WTC11 (cell line): ENCODE data around the gene AFF3. TPM values are rescaled to one million over a fixed set of nuclear protein-coding genes. Genes with fewer than 3 reads are reported as not detected.

Source experiments
- ATAC-seq: fragments of 200-7000 bp; cut with Tn5 transposase; 2 replicates; pipeline ENCODE4 v1.10.0; 2021; ENCODE audit warnings: mild to moderate bottlenecking, moderate library complexity
- CTCF ChIA-PET: fragments of 300-600 bp; sonication (Branson Sonifier 250); formaldehyde crosslinking; loops from one replicate; lab custom pipeline; 2021; ENCODE audit warnings: antibody characterized with exemption; lab: Charles Lee
- POLR2A ChIA-PET: fragments of 350-600 bp; sonication (Branson Sonifier 250); formaldehyde crosslinking; loops from one replicate; lab custom pipeline; 2021; ENCODE audit warnings: antibody characterized with exemption; lab: Charles Lee
- DNase-seq: peaks from one replicate; pipeline ENCODE4 v3.0.0; 2021; ENCODE audit warnings: low spot score
- H3K27ac Mint-ChIP-seq: 2 replicates; pipeline ENCODE4 v1.8.0; 2021; ENCODE audit warnings: mixed read lengths
- H3K27me3 Mint-ChIP-seq: 2 replicates; pipeline ENCODE4 v1.8.0; 2021; ENCODE audit warnings: low read depth, mild to moderate bottlenecking, moderate library complexity, mixed read lengths
- H3K36me3 Mint-ChIP-seq: 2 replicates; pipeline ENCODE4 v1.8.0; 2021; ENCODE audit warnings: mixed read lengths
- H3K4me1 Mint-ChIP-seq: 2 replicates; pipeline ENCODE4 v1.8.0; 2022; ENCODE audit warnings: mixed read lengths
- H3K4me3 Mint-ChIP-seq: 2 replicates; pipeline ENCODE4 v1.8.0; 2021; ENCODE audit warnings: mild to moderate bottlenecking, moderate library complexity, mixed read lengths
- H3K9me3 Mint-ChIP-seq: 2 replicates; pipeline ENCODE4 v1.8.0; 2021; ENCODE audit warnings: mixed read lengths
- ARID4B ChIP-seq: sonication (generic); formaldehyde crosslinking; IDR thresholded peaks from 2 replicates; pipeline ENCODE4 v1.8.0; 2023; ENCODE audit warnings: missing genetic modification reagents, mild to moderate bottlenecking, borderline replicate concordance
- ATF3 ChIP-seq: sonication (generic); formaldehyde crosslinking; conservative IDR thresholded peaks from 2 replicates; pipeline ENCODE4 v1.8.1; 2022; ENCODE audit warnings: mild to moderate bottlenecking, missing genetic modification reagents
- E2F4 ChIP-seq: sonication (generic); formaldehyde crosslinking; IDR thresholded peaks from 2 replicates; pipeline ENCODE4 v1.8.1; 2022; ENCODE audit warnings: low read depth, mild to moderate bottlenecking, moderate library complexity, missing genetic modification reagents, borderline replicate concordance
- GABPB1 ChIP-seq: sonication (generic); formaldehyde crosslinking; IDR thresholded peaks from 2 replicates; pipeline ENCODE4 v1.8.1; 2023; ENCODE audit warnings: mild to moderate bottlenecking, missing genetic modification reagents
- GRHL2 ChIP-seq: fragments of 250-450 bp; sonication (Bioruptor Pico); IDR thresholded peaks from 2 replicates; pipeline ENCODE4 v1.8.0; 2022; ENCODE audit warnings: mild to moderate bottlenecking, moderate library complexity; ENCODE audit not compliant: insufficient replicate concordance, severe bottlenecking
- MLX ChIP-seq: sonication (generic); formaldehyde crosslinking; IDR thresholded peaks from 2 replicates; pipeline ENCODE4 v1.8.1; 2023; ENCODE audit warnings: mild to moderate bottlenecking, missing genetic modification reagents, moderate library complexity
- NFYB ChIP-seq: sonication (generic); formaldehyde crosslinking; conservative IDR thresholded peaks from 2 replicates; pipeline ENCODE4 v1.8.0; 2022; ENCODE audit warnings: low read depth, missing genetic modification reagents
- NR2C2 ChIP-seq: sonication (generic); formaldehyde crosslinking; IDR thresholded peaks from 2 replicates; pipeline ENCODE4 v1.8.0; 2022; ENCODE audit warnings: mild to moderate bottlenecking, missing genetic modification reagents
- SP1 ChIP-seq: sonication (generic); formaldehyde crosslinking; conservative IDR thresholded peaks from 2 replicates; pipeline ENCODE4 v1.8.1; 2022; ENCODE audit warnings: missing genetic modification reagents
- TP53 ChIP-seq: sonication (generic); formaldehyde crosslinking; IDR thresholded peaks from 2 replicates; pipeline ENCODE4 v1.8.1; 2023; ENCODE audit warnings: mild to moderate bottlenecking, missing genetic modification reagents
- ZNF232 ChIP-seq: sonication (generic); formaldehyde crosslinking; IDR thresholded peaks from 2 replicates; pipeline ENCODE4 v1.8.0; 2022; ENCODE audit warnings: mild to moderate bottlenecking, missing genetic modification reagents
- ZNF281 ChIP-seq: sonication (generic); formaldehyde crosslinking; IDR thresholded peaks from 2 replicates; pipeline ENCODE4 v1.8.0; 2023; ENCODE audit warnings: mild to moderate bottlenecking, missing genetic modification reagents
- ZNF396 ChIP-seq: fragments of 250-450 bp; sonication (Bioruptor Pico); IDR thresholded peaks from 2 replicates; pipeline ENCODE4 v1.8.0; 2021; ENCODE audit warnings: mild to moderate bottlenecking, moderate library complexity, borderline replicate concordance
- total RNA-seq: library from RNA; stranded (reverse); gene quantifications from 3 replicates; pipeline ENCODE4 v1.2.3, GENCODE V29; 2021

AFF3 gene
- total RNA-seq, 1 experiment from 2014 or later, result 1.2 TPM

GRCh38 chr2:100038011-100038410 lies 104.4 kb downstream of the AFF3 start:
- no peaks in the 10 kb centered on the region for H3K36me3 Mint-ChIP-seq
- H3K4me1 Mint-ChIP-seq, result peaks cover 16% of the 10 kb centered on the region
- no peaks in the 10 kb centered on the region for H3K9me3 Mint-ChIP-seq
- POLR2A ChIA-PET, result no interaction called here
- no peak overlapping the region for H3K27ac Mint-ChIP-seq
- no peak overlapping the region for H3K4me3 Mint-ChIP-seq
- H3K27me3 Mint-ChIP-seq, result no peaks in the 10 kb centered on the region
- TF ChIP-seq TP53 (CRISPR knock-in tag) (no peak), NFYB (CRISPR knock-in tag) (no peak), SP1 (no peak), GABPB1 (no peak)
- ATAC-seq (peak; percentile 76), DNase-seq (peak; percentile 39)
- CTCF ChIA-PET, result interaction anchor here (1.7 kb wide), 1 partner anchor 225 kb away, joined by 4 read pairs; no protein-coding TSS in a partner anchor

- ChIA-PET CTCF (no interaction called here), POLR2A (no interaction called here)
- Mint-ChIP-seq H3K4me1 (peaks cover 10% of the 10 kb centered on the region), H3K9me3 (no peaks in the 10 kb centered on the region), H3K27me3 (no peaks in the 10 kb centered on the region; the same call in 1 of the 2 replicates), H3K4me3 (no peak overlapping the region), H3K27ac (no peak overlapping the region), H3K36me3 (no peaks in the 10 kb centered on the region)
- TF ChIP-seq ARID4B (CRISPR knock-in tag) (no peak), ATF3 (CRISPR knock-in tag) (no peak), NFYB (CRISPR knock-in tag) (no peak), GRHL2 (CRISPR knock-in tag) (no peak), NR2C2 (CRISPR knock-in tag) (no peak), MLX (no peak), ZNF232 (CRISPR knock-in tag) (no peak), E2F4 (CRISPR knock-in tag) (no peak)
- no peak for ATAC-seq
- DNase-seq, result no peak
Observed at GRCh38 chr2:100036793-100037192, 105.6 kb downstream of the AFF3 start.

- H3K27ac Mint-ChIP-seq, result no peak overlapping the region
- H3K27me3 Mint-ChIP-seq, result no peaks in the 10 kb centered on the region; the same call in 1 of the 2 replicates
- ChIA-PET CTCF (no interaction called here), POLR2A (no interaction called here)
- no peak overlapping the region for H3K4me3 Mint-ChIP-seq
- ATAC-seq (no peak), DNase-seq (no peak)
- TF ChIP-seq ZNF281 (CRISPR knock-in tag) (no peak), ZNF396 (CRISPR knock-in tag) (no peak)
- no peaks in the 10 kb centered on the region for H3K36me3 Mint-ChIP-seq
- no peaks in the 10 kb centered on the region for H3K9me3 Mint-ChIP-seq
- peaks cover 8% of the 10 kb centered on the region; the same call in 1 of the 2 replicates for H3K4me1 Mint-ChIP-seq
Observed at GRCh38 chr2:100036026-100036425, 106.4 kb downstream of the AFF3 start.
